Hindlimb muscle (tissue), 1 donor: ENCODE measurements around the gene BST2. TPM values are rescaled to one million over a fixed set of nuclear protein-coding genes. Genes with fewer than 3 reads are reported as not detected.
A peak's percentile ranks its signal among the peaks of the same experiment; 100 is the strongest.

Source experiments
- DNase-seq: peaks from one replicate; pipeline ENCODE4 v3.0.0-alpha.2; 2013
- polyA plus RNA-seq: library from polyadenylated mRNA; unstranded; fragments of 120-200 nt; gene quantifications from one replicate; pipeline ENCODE4 v1.2.1, GENCODE V29; 2013; ENCODE audit not compliant: insufficient read length

The BST2 gene, protein sequence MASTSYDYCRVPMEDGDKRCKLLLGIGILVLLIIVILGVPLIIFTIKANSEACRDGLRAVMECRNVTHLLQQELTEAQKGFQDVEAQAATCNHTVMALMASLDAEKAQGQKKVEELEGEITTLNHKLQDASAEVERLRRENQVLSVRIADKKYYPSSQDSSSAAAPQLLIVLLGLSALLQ
- polyA plus RNA-seq, result 11.4 TPM

GRCh38 chr19:17405250-17406045 lies at the start of gene BST2:
TSS of gene BST2 (minus strand) at chr19:17405630. CDS start at chr19:17405575, 55 bp downstream.
- DNase-seq, result no peak

DNA sequence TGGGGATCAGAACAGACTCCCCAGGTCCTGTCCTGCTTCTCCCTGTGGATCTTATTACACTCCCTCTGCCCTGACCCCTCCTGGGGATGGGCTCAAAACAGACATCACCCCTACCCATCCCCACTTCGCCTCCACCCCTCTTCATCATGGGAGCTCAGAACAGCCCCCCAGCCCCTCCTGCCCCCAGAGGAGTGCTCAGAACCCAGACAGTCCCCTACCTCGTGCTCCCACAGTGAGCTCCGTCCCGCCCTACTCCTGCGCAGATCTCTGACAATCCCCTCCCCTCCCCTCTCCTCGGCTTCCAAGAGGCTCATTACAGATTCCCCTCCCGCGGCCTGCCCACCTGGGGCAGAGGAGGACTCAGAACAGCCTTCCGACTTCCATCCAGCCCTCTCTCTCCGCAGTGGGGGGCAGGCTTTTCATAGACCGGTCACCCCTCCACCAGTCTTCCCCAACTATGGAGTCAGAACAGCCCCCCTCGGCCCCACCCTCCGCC lies 49.2 kb upstream of the BST2 start:
- DNase-seq, result no peak

GRCh38 chr19:17451820-17452219 lies 46.4 kb upstream of the BST2 start:
- no peak for DNase-seq

DNA sequence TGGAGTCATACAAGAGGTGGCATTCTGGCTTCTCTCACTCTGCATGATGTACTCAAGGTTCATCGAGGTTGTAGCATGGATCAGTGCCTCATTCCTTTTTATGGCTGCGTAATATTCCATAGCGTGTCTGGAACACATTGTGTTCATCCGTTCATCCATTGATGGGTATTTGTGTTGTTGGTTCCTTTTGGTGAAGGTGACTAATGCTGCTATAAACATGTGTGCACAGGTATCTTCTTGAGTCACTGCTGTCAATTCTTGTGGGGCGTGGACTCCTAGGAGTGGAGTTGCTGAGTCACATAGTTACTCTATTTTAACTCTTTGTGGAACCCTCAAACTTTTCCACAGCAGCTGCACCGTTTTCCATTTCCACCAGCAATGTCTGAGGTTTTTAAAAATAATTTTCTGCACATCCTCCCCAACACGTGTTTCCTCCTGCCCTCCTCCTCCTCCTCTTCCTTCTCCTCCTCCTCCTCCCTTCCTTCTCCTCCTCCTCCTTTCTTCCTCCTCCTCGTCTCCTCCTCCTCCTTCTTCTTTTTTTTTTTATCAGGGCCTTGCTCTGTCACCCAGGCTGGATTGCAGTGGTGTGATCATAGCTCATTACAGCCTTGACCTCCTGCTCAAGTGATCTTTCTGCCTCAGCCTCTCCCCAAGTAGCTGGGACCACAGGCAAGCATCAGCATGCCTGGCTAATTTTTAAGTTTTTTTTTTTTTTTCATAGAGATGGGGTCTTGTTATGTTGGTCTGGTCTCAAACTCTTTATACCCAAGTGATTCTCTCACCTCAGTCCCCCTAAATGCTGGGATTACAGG lies 45.0 kb upstream of the BST2 start:
- DNase-seq, result no peak

GRCh38 chr19:17448131-17448967 lies 42.9 kb upstream of the BST2 start, which contains the start of gene TMEM221:
TSS of gene TMEM221 (minus strand) at chr19:17448668. CDS start at chr19:17448462, 206 bp downstream.
- peak; percentile 43 for DNase-seq

DNA sequence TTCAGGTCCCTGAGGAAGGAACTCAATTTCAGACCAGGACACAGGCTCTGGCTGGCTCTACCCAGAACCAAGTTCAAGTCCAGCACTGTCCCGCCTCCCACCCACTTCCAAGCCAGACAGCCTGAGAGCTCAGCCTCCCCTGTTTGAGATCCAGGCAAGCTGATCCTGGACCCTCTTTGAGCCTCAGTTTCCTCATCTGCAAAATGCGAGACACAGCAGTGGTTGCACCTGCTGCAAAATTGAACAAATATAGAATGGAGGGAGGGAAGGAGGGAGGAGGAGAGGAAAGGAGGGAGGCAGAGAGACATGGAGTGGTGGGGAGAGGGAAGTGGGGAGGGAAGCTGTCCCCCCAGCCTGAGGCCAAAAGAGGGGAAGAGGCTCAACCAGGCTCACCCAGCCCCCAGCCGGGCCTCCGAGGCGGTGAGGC lies 42.3 kb upstream of the BST2 start:
- DNase-seq, result no peak

DNA sequence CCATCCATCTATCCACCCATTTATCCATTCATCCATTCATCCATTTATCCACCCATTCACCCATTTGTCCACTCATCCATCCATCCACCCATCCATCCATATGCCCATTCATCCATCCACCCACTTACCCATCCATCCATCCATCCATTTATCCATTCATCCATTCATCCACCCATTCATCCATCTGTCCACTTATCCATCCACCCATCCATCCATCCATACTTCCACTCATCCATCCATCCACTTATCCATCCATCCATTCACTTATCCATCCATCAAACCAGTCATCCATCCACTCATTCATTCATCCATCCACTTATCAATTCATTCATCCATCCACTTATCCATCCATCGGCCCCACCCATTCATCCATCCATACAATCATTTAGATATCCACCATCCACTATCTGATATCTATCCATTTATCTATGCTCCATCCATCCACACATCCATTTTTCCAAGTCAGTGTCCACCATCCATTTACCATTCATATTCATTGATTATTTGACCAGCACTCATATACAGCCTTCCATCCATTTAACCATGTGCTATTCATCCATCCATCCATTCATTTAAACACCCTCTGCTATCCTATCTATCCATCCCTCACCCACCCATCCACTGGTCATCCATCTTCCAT lies 40.2 kb upstream of the BST2 start:
- no peak for DNase-seq

- DNase-seq, result no peak
These were observed 36.0 kb upstream of the BST2 start for GRCh38 chr19:17441241-17442021.

- no peak for DNase-seq
These were observed 31.4 kb upstream of the BST2 start for GRCh38 chr19:17436874-17437267.

DNA sequence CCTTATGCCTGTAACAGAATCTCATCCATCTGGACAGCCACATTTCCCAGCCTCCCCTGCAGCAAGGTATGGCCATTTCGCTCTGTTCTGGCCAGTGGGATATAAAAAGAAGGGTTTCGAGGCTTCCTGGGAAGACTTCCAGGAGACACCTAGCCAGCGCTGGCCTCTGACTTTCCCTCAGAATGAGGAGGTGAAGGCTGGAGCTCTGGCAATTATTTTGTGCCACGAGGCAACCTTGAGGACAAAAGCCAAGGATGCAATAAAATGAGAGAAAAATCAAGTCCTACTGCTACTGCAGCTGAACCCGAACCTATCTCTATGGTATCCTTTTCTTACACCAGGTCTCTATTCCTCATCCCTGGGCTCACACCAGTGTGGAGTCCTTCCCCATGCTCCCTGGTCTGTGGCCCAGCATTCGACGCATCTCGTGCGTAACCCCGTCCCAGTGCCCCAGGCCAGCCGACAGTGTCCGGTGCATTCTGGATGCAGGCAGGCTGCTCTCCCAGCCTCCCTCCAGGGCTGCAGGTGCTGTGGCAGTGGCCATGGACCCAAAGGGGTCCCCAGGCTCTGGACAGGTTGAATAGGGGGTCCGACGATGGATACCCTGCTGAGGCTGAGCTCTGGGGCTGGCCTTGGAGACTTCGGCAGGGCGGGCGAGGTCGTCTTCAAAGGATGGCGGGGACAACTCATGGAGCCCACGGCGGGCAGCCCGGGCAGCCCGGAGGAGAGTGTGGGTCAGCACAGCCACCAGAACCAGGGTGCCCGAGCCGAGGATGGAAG lies 30.9 kb upstream of the BST2 start:
- DNase-seq, result no peak

DNA sequence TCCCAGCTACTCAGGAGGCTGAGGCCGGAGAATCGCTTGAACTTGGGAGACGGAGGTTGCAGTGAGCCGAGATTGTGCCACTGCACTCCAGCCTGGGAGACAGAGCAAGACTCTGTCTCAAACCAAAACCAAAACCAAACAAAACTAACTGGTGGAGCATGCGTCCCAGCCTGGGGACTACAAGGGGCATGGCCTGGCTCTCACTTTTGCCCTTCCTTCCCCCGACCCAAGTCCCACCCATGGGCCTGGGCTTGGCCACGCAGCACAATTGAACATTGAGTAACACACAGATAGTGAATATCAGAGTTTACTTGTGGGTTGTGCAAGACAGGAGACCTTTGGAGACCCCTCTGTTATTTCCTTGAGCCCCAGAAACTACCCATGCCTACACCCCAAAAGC lies 29.8 kb upstream of the BST2 start:
- no peak for DNase-seq

- no peak for DNase-seq
These were observed 26.0 kb upstream of the BST2 start for GRCh38 chr19:17431417-17431816.

GRCh38 chr19:17429641-17430113 lies 24.2 kb upstream of the BST2 start:
- no peak for DNase-seq

DNA sequence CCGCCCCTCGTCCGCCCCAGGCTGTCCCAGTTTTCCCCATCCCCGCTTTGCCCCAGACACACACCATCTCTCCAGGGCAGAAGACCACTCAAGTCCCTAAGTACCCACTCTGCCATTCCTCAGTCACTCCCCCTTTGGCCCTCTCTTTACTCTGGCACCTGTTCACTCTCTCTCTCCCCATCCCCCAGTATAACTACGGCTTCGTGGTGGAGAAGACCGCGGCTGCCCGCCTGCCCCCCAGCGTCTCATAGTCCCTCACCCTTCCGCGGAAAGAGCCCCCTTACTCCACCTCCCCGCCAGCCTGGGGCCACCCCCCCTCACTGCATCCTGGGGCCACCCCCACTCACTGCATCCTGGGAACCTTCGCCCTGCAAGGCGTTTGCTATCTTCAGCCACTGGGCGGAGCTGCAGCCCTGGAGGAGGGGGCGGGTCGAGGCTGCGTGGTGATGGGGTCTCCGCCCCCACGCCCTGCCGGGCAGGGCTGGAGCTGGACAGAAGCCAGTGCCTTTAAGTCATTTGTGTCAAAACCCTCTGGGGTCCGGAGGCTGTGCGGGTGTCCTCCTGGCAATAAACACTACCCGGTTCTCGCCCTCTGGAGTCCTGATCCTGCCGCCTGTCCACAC lies 19.4 kb upstream of the BST2 start:
- DNase-seq, result no peak

DNA sequence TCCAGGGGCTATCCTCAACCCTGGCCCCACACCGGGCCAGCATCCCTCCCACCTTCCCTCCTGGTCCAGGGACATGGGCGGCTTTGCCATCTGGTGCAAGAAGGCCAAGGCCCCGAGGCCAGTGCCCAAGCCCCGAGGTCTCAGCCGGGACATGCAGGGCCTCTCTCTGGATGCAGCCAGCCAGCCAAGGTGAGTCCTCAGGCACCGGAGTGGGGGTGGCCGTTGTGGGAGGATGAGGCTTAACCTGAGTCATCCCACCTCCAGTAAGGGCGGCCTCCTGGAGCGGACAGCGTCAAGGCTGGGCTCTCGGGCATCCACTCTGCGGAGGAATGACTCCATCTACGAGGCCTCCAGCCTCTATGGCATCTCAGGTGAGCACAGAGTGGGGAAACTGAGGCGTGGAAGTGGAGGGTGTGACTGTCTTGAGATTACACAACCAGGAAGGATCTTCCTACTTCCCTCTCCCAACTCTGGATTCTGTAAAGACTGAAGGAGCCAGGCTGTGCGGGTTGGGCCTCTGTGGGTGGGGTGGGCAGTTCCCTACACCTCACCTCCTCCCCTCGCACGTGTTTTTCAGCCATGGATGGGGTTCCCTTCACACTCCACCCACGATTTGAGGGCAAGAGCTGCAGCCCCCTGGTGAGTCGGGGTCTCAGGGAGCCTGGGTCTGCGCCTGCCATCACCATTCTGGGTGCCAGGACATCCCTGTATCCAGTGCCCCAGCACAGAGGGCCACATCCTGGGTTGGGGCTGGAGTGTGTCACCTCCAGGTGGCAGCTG lies 18.2 kb upstream of the BST2 start:
- no peak for DNase-seq

DNA sequence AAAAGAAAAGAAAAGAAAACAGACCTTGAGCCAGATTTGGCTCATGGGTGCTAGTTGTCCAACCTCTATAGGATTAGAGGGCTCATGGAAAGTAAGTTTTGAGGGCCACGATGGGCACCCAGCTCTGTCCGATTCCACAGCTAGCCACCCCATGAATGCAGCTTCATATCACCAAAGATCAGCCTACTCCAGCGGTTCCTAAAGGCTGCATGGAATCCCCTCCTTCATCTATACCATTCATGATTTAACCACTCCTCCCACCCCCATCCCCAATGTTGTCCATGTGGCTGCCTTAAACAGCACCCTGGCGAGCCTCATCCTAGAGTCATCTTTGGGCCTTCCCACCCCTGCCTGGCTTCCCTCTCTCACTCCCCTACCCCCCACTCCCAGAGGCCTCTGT lies 16.5 kb upstream of the BST2 start:
- no peak for DNase-seq

GRCh38 chr19:17420475-17420924 lies 15.1 kb upstream of the BST2 start:
- no peak for DNase-seq
